C1 segment of cervical spinal cord (tissue), 14 donors: ENCODE measurements around the gene PCDH9.

ENCODE experiments used
- DNase-seq, 14 donors: peaks; one replicate each; lab custom pipeline; 2025; lab: John Stamatoyannopoulos, UW

The PCDH9 gene

DNA sequence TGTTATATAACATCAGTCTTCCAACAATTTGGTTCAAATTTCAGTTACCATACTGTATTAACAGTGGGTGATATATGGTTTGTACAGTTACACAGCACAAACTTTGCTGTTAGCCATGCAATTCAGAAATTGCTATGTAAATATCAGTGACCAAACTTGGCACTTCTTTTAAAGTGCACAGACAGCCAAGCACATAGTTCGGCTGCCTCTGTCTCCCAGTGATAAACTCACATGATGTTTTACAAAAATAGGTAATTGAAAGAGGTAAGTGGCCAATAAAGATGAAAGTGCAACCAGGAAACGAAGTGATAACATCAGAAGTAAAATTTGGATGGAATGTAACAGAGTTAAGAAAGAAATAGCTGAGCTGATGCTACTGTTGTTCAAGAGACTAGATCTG lies 143.9 kb downstream of the PCDH9 start:
- no peak for DNase-seq

DNA sequence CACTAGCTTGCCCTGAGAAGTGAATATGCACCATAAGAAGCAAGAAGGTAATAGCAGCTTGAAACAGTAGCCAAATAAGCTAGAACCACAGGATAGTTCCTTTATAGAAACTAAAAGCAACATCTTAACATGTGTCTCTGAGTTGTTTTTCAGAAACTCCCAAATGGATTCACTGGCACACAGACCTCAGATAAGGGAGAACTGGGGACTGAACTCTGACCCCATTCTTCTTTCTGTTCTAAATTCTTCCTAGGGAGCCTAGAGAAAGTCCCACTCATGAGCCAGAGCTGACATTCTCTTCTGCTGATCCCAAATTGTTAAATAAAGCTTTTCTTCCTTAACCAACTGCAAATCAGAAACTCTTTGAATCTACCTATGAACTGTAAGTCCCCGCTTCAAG lies 146.1 kb downstream of the PCDH9 start:
- DNase-seq: no peak

DNA sequence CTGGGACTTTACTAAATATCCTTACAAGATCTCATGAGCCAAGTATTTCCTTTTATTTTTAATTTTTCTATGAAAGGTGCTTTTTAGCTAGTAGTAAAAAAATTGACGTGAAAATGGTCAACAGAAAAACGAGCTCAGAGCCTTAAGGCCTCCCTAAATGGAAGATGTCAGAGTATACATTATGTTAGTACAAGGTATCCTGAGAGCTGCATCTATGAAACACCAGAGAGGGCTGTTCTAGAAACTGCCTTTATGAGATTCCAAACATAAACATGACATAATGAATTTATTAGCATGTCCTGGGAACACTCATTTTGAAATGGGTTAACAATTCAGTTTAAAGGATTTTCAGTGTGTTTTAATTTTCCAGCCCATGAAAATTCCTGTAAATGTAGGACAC lies 146.6 kb downstream of the PCDH9 start:
- DNase-seq: no peak

DNA sequence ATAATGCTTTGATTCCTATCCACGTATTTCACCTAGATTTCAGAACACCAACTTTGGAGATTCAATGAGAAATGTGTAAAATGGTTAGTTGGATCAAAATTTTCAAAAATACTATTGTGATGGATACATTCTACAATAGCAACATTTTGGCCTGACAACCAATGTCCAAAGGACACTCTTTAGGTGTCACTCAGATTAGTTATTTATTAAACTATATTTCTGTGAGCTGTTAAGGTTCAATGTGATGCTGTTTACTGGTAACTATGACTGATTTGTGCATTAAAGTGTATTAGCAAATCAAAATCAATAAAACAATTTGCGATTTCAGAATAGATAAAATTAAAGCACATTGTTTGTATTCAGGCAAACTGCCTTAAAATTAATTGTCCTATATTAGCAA lies 149.8 kb downstream of the PCDH9 start:
- no peak for DNase-seq

DNA sequence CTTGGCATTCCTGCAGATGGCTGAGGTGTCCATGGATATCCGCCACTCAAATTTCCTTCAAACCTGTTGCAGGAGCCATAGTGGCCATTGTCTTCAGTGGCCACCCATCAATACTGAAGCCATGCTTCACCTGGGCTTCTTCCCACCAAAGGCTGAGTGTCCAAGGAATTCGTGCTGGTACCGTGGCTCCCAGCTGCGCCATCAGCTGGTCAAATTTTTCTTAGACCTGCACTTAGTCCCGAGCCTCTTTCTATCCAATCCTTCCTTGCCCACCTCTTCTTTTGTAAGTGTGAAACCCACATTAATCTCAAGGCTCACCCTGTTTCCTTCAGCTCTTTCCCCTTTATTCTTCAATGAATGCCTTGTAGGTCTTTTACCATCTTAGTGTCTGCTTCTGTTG lies 152.1 kb downstream of the PCDH9 start:
- DNase-seq: no peak

DNA sequence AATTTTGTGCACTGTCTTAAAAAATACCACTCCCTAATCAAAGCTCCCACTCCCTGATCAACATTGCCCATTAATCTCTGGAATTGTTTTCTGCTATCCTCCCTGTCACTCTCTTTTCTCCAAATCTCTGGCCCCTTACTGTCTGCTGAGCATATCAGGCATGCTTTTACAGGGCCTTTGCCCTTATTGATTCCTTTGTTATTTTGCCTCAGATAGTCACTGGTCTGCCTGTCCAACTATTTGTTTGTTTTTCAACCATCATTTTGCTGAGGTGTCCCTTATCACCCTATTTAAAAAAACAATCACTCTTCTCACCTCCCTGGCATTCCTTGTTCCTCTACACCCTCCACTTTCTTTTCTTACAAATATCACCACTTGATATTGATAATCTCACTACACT lies 153.0 kb downstream of the PCDH9 start:
- DNase-seq: no peak

DNA sequence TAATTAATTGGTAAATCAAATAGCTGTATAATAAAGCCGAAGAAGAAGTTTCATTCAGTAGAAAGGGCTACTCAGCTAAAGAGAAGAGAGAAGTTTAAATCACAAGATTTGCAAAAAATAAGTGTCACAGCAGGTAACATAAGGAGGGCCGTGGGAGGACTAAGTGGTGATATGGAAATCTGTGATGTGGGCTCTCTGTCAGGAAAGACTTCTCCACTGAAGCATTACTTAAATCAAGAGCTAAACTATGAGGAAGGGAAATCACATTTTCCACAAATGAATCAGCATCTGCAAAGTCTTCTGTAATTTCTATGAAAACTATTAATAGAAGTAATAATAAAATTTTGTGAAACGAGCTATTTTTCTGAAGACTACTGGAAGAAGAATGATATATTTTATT lies 153.8 kb downstream of the PCDH9 start:
- no peak for DNase-seq

DNA sequence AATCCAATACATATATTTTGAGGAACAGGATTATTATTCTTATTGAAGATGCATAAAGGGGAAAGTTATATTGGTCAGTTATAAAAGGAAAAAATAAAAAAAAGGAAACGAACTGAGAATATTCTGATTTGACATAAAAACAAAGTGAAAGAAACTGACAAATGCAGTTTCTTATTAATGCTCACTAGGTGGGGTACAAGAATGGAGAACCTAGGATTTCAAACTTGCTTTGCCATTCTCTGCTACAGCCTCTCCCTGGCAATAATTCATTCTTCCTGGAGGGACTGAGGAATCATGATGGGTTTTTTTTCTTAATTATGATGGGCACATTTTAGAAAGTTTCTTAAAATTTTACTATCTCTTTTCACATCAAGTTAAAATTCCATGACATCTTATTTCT lies 154.9 kb downstream of the PCDH9 start:
- peak in 1 of 14 donors; percentile 7 for DNase-seq

DNA sequence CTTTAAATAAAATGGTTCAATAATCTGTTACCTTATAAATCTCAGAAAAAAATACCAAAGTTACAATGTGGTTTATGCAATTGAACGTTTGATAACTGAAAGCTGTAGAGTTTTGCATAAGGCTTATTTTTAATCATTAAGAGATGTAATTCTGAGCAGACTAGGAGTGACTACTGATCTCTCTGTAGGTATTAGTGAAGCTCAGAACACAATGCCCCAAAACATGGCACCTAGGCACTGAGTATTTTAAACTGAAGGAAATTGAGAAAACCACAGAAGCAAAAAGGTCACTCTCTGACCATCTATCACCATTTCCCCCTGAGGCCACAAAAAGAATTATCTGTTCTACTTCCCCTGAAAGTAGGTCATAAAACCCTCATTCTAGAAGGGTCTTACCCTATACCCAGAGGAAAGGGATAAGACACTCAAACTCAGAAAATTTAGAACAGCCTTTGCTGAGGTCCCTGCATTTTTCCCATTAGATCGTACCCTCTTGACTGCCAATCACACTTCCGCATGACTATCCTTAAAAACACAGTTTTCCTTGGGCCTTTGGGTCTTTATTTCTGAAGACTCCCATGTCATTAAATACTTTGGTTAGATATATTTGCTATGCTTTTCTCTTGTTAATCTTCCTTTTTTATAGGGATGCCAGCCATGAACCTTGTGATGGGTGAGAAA lies 158.1 kb downstream of the PCDH9 start:
- no peak for DNase-seq

DNA sequence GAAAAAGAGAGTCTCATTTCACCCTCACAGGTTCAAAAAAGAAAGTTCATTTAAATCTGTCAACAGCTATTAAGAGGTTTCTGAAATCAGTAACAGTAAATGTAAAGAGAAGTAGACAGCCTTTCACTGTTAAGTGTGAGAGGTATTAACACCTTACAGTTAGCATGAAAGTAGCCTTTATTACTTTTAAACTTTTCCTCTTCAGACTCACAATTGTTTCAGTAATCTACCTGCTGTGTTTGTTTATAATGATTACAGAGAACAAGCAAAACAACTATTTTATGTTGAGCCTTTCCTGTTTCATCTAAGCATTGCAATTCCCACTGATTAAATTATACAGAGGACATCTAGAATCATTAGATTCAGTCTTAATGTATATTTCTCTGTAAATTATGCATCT lies 159.8 kb downstream of the PCDH9 start:
- DNase-seq: no peak

DNA sequence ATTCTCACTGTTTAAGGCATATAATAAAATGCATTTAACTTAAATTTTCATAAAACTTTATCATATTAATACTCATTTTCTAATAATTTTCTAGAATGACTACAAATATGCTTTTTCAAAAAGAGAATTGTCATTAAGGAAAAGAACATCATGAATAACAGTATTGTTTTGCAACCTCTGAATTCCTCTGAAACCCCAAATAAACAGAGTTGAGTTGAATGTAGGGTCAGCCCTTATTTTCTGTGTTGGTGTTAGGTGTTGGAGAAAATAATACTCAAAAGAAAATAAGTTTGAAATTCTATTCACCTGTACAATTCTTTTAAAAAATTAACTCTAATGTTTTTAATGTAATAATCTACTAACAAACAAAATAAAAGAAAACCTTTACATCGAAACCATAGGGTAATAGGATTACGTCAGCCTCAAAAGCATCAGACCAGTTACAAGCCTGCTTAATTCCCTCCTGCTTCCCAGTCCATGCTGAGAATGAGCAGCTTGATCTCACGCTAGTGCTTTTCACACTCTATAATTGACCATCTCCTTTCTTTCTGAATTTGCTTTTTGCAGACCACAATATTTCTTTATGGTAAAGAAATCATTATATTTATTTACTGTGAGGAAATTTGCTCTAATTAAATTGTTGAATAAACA lies 160.9 kb downstream of the PCDH9 start:
- DNase-seq: no peak

DNA sequence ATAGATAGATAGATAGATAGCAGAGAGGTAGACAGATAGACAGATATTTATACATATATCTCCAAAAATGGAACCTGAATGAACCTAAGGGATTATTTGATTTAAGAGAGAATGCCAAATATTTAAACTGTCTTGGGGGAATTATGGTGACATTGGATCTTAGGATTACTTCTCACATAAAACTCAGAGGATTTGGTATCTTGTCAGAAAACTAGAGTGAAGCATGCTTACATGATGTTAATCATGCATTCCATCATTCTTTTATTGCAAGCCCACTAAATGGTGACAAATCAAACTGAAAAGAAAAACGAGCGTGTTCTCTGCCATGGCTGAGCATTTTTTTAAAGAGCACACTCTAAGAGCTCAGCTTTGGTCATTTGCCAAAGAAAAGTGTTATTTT lies 165.2 kb downstream of the PCDH9 start:
- no peak for DNase-seq

DNA sequence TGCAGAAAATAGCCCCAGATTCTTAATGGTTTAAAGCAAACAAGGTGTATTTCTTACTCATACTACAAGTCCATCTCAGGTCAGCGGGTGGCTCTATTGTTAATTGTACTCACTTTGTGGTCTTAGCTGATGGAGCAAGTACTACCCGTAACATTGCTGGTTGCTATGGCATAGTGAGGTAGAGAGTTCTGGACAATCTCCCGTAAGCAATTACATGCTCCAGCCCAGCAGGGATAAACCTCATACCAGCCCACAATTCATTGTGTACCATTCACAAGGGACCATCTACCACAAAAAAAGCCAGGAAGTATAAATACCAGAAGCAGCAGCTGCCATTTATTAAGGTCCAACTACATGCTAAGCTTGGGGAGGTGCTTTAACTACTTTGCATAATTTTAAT lies 167.1 kb downstream of the PCDH9 start:
- DNase-seq: no peak

DNA sequence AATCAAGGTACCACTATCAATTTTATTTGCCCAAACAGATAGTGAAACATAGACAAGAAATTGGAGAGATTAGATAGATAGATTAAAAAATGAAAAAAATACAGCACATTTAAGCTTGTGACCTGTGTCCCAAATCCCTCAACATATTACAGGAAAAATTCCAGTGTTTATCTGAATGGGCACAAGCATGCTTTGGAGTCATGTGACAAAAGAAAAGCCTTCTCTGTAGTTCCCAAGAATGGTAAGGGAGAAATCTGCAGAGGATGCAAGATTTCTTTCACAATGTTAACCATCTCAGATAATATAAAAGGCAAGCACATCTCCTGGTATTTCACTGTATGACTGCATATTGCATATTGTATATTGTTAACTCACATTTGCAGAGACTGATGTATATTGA lies 168.0 kb downstream of the PCDH9 start:
- DNase-seq: no peak

DNA sequence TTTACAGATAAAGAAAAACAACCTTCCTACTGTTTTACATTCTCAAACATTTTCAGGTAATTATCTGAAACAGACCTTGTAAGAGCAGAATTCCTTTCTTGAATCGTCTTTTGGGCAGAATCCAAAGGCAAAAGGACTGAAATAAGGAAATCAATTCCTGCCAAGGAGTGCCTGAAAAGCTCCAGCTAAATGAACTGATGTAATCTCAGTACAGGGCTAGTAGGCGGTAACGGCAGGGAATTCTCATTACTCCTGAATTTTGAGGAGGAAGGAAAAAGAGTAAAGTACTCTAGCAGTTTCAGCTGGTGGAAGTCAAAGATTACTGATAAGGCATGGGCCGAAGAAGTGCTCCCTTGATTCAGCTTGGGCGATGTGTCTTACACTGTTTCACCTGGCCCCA lies 168.4 kb downstream of the PCDH9 start:
- no peak for DNase-seq

DNA sequence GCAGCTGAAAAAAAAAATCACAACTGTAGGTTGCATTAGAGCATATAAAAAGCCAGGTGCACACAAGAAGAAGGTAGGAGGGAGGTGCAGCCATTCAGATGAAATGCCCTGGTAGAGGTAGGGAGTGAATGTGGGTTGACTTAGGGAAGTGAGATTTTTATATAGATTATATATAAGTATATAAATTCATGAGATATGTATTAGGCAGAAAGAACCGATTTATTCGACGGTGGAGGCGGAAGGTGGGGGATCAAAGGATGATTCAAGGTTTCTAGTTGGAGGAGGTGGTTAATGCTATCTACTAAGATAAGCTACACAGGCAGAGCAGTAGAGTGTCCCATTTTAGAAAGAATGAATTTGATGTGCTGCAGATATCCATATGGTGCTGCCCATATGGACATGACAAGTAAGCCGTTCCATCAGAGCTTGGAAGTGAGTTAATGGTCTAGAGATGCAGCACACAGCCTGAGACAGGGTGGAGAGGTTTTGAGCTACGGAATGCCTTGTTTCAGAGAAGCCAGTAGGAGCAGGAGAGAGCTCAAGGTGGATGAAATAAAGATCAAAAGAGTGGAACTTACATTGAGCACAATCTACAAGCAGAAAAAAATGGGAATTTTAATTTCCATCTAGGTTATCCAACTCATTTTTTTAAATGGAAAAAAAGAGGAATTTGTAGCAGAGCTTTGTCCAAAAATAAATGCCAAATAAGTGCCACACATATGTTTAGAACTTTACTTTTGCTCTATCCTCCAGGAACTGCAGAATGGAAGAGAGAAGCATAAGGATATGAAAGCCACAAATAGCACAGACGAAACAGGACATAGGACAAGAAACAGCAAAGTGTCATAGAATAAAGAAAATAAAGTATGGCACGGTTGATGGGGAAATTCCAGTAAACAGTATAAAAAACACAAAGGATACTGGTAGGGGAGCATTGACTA lies 177.3 kb downstream of the PCDH9 start:
- no peak for DNase-seq

DNA sequence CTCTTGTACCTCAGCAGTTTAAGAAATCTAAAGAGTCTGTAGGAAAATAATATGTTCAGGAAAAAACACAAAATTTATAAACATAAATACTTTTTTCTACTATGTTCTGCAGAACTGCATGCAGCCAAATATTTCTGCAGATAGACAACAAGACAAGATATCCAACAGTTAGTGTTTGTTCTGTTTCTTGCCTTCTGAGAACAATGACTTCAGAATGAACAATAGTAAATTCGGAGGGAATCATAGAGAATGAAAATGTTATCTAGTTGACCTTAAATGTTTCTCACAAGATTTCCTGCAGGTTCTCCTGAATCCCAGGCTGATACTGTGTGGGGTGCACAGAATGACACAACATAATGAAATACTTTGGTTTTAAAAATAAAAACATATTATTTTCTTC lies 180.4 kb downstream of the PCDH9 start:
- no peak for DNase-seq

DNA sequence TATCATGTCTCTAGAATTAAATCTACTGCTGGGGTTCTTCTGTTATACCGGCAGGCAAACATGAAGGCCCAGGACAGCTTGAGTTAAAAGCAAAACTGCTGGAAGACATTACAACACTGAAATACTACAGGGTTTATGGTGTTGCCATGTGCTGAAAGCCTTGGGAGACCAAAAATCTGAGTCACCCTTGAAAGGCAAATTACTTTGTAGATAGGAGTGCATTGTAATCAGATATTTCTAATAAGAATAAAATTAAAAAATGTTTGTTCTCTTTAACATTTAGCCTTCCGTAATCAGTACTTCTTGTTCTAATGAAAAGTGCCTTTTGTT lies 181.3 kb downstream of the PCDH9 start:
- no peak for DNase-seq

DNA sequence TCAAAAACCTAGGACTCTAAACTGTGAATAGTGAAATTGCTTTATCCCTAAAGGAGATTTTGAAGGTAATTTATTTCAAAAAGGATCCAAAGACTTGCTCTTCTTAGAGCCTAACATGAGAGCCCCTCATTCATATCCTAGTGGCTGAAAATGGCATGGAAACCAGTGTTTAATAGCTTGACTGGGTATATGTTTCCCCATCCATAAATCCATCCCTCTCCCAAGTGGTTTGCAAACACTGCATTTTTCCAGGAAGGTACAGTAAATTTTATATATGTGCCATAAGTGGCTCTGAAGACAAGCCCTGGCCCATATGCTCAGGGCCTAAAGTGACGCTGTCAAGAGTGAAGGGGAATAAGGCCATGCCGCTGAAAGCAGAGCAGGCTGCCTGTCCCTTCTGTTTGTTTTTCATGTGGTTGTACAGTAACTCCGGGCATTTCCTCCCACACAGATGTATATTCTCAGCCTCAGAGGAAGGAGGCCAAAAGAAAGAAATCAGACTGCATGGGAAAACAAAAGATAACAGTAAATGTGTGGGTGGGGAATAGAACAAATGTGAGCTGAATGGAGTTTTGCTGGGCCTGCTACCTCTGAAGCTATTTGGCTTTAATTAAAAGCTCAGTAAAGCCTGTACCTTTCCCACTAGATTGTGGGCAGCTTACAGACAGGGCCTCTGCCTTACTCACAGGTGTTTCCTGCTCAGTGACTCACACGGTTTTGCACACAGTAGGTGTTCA lies 181.9 kb downstream of the PCDH9 start:
- DNase-seq: no peak

DNA sequence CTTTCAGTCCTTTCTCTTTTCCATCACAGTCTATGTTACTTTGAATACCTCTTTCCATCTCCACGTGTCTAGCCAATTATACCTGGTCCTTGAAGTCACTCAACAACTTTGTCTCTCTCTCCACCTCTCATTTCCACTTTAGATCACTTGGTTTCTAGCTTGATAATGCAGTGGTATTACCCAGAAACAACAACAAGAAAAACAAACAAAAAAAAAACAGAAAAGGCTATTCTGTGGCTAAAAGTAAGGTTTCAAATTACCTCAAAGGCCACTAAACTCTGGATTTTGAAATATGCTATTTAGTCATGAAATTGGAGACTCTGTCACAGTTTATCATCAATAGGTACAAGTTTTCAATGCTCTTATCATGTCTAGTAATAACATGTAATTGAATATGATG lies 184.8 kb downstream of the PCDH9 start:
- DNase-seq: no peak

DNA sequence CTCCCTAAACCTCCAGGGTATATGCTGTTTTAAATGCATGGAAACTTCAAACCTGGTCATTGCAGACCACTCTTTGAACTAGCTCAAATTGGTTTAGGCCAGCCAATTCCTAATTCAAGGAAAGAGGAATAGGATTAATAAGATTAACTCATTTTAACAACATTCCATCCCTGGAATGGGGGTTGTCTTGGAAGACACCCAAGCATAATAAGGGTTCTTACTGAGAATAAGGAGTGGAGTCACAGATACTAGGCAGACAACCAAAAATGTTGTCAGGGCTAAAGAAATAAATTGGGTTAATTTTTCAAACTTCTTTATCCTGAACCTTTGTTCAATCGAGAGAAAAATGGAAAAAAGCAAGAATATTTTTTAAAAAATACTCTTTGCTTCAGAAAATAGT lies 186.2 kb downstream of the PCDH9 start:
- no peak for DNase-seq

DNA sequence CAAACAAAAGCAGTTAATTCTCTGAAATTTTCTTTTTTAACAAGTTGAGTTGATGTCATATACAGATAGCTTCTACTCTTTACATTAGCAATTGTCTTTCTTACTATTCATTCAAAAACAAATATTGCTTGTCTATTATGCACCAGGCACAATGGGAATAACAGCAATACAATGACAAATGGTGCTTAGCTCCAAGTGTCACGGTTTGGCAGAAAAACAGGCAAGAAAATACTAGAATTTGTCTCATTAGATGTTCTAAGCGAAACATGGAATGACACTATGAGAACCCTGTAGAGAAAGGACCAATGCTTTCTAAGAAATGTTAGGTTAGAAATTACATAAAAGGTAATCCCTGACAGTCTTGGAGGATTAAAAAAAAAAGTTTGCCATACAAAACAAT lies 187.6 kb downstream of the PCDH9 start:
- DNase-seq: no peak
